ENCODE data around the gene GBP1. TPM values are rescaled to one million over a fixed set of nuclear protein-coding genes. Genes with fewer than 3 reads are reported as not detected.

The GBP1 gene
- total and polyA plus RNA-seq, 2 of the 4 experiments (the other 2 are of a cell fraction), result 39.3 to 118 TPM

DNA sequence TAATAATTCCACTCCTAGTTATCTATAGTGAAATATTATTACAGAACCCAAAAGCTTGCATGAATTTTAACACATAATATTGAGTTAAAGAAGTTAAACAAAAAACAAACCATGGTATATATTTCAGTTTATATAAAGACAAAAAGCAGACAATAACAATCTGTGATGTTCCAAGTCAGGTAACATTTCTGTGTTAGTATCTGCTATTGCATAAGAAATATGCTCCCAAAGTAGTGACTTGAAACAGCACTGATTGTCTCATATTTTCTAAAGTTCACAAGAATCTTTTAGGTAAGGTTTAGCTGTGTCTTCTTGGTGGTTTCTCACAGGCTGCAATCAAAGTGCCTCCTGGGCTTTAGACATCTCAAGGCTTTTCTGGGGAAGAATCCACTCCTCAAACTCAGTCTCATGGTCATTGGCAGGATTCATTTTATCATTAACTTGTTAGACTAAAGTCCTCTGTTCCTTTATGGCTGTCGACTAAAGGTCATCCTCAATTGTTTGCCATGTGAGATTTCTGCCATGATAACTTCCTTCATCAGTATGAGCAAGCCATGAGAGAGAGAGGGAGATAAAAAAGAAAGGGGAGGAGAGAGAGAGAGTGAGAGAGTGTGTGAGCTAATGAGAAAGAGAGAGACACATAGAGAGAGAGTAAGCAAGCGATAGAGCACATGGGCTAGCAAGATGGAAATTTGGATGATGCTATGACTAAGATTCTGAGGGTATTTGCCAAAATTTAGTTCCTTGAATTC lies 19.9 kb downstream of the GBP1 start:
- Histone ChIP-seq H3K18ac (ENCODE audit: low read depth, low read length) (no peak overlapping the region), H3K27ac (ENCODE audit: insufficient read depth, low read length) (no peak overlapping the region), H3K9me1 (ENCODE audit: insufficient read depth, low read length) (no peaks in the 10 kb centered on the region), H2AK5ac (ENCODE audit: low read depth, low read length) (no peak overlapping the region), H2BK20ac (ENCODE audit: low read depth, low read length) (no peak overlapping the region), H3K4me1 (ENCODE audit: control insufficient read depth, insufficient read depth, low read length) (no peaks in the 10 kb centered on the region), H2AFZ (replicated peaks; ENCODE audit: low read length, poor library complexity) (no peak overlapping the region), H3K9me3 (ENCODE audit: control insufficient read depth, insufficient read depth, low read length) (no peaks in the 10 kb centered on the region; the same call in 1 of the 2 replicates), H3K36me3 (ENCODE audit: control insufficient read depth, insufficient read depth, low read length) (0 out of 2 replicates have a peak, but pooled peaks cover 1% of the 10 kb centered on the region), H3K79me1 (ENCODE audit: low read depth in 1 of 2, low read length in 2 of 2) (no peaks in the 10 kb centered on the region), H2AK9ac (replicated peaks; ENCODE audit: low read depth, low read length, poor library complexity) (no peak overlapping the region), H2BK120ac (ENCODE audit: low read depth, low read length) (no peak overlapping the region), H2BK5ac (ENCODE audit: low read depth, low read length, poor library complexity, severe bottlenecking) (no peak overlapping the region), H3K4ac (ENCODE audit: low read depth, low read length) (no peak overlapping the region), H3K14ac (replicated peaks; ENCODE audit: low read depth, low read length) (no peak overlapping the region), H3K9ac (ENCODE audit: low read depth, low read length) (no peak overlapping the region), H3K23ac (ENCODE audit: low read depth, low read length) (no peak overlapping the region), H3K27me3 (ENCODE audit: control insufficient read depth, insufficient read depth, low read length) (no peaks in the 10 kb centered on the region), H3K56ac (ENCODE audit: extremely low read depth, insufficient read depth, low read length) (no peak overlapping the region), H3K4me2 (ENCODE audit: low read depth, low read length) (no peak overlapping the region), H2BK15ac (ENCODE audit: low read depth, low read length) (no peak overlapping the region), H4K5ac (ENCODE audit: low read depth, low read length) (no peak overlapping the region), H4K91ac (ENCODE audit: insufficient read depth, low read depth, low read length) (no peak overlapping the region), H4K20me1 (ENCODE audit: insufficient read depth, low read length) (no peaks in the 10 kb centered on the region), H3K4me3 (ENCODE audit: insufficient read depth, low read depth, low read length) (no peak overlapping the region), H4K8ac (ENCODE audit: low read depth in 2 of 2, low read length in 2 of 2) (no peak overlapping the region)
- ChIA-PET CTCF (no interaction called here), POLR2A (ENCODE audit: unreplicated experiment) (no interaction called here)
- 80% methylated on average over 1 of the region's 2 CpGs; no CpG with 5 or more reads in 1 of the 2 experiments for WGBS, 2 experiments (ENCODE audit: extremely low coverage in 2 of 2, insufficient read length in 1 of 2)
- TF ChIP-seq MAZ (IDR thresholded peaks at IDR 0.05; ENCODE audit: borderline replicate concordance, low read depth, low read length) (no peak), CTCF (conservative IDR thresholded peaks at IDR 0.05; ENCODE audit: low read depth, low read length) (no peak), RFX5 (IDR thresholded peaks at IDR 0.05; ENCODE audit: low read depth, low read length) (no peak), CEBPB (IDR thresholded peaks at IDR 0.05; ENCODE audit: low read depth, low read length) (no peak), MAFK (IDR thresholded peaks at IDR 0.05; ENCODE audit: low read depth, low read length) (no peak), POLR2A (IDR thresholded peaks at IDR 0.05; ENCODE audit: low read depth, low read length) (no peak), NFE2L2 (IDR thresholded peaks at IDR 0.05; ENCODE audit: low read depth, low read length) (no peak), RAD21 (IDR thresholded peaks at IDR 0.05; ENCODE audit: low read length) (no peak), USF2 (IDR thresholded peaks at IDR 0.05; ENCODE audit: low read depth, low read length) (no peak)
- dilution Hi-C loops (cut with HindIII; ENCODE audit: low sequenced_read_pairs, unreplicated experiment) (no loop called here), in situ Hi-C loops (cut with MboI; ENCODE audit: low sequenced_read_pairs) (no loop called here), intact Hi-C loops (cut with micrococcal nuclease) (no loop called here)
- no TSS peak for BruUV-seq (replicated peaks)
- ATAC-seq (ENCODE audit: low read depth) (no peak), DNase-seq (no peak)

Data from IMR-90 (cell line).